Amygdala (tissue), 56 donors: ENCODE measurements around the gene PLCXD3.

Experiments
- DNase-seq, 56 donors: peaks; one replicate each; lab custom pipeline; 2025; lab: John Stamatoyannopoulos, UW

Gene PLCXD3

DNA sequence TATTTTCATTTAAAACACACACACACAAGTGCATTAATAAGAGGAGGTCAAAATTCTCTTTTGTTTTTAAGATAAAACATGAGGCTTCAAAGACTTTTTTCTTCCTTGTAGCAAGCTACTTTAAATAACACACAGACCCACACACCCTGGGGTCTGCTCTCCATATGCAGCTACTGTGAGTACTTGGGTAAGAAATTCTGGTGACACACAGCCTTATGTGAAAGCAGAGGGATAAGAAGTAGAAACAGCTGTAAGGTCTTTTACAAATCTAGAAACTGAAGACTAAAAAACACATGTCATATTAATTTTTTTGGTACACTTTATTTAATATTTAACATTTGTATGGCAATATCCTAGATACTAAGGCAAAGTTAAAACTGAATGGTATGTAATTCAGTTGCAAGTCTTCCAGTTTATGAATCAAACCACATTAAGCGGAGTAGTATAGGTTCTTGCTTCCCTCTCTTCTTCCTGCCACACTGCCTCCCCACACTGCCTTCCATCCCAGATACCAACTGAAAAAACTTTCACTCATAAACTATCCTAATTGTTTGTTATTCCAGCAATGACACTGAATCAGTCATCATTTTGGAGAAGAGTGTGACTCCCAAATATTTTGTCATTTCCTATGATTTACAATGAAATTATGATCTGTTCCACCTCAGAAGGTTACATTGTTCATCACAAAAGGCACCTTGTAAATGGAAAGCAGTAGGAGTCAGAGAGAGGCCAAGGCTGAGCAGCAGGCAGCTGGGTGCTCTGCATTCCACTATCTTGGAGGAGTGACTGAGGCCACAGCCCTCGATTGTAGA is 92.0 kb downstream of the PLCXD3 start:
- DNase-seq = no peak

DNA sequence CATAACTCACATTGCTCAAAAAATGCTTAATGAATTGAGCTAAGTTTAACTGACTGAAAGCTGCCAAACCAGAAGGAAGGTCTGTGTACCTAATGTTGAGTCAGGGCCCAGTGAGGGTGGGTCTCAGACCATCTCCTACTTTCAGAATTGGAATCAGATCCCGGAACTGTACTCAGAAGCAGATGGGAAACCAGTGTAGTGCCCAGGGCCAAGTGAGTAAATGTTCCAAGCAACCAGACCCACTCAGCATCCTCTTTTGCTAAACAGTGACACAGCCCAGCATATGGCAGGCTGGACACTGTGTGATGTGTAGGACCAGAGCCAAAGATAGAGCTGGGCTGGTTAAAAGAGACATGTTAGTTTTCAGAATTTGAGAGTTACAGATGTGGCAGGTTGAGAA is 94.1 kb downstream of the PLCXD3 start:
- DNase-seq = no peak

DNA sequence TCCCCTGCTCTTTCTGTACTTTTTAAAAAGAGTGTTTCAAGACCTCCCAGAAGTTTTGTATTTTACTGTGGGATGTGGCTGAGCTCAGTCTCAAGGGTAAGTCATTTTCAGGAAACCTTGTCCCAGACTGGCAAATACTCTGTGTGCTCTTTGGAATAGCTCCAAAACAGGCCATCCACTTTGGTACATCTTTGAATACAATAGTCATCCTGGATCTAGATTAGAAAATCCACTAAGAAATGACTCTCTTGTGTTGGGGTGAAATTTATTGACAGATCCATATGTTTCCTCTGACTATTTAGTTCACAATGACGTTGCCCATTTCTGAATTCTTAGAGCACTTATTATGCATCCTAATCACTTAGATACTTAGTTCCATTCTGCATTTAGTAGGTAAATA is 95.2 kb downstream of the PLCXD3 start:
- no peak for DNase-seq

DNA sequence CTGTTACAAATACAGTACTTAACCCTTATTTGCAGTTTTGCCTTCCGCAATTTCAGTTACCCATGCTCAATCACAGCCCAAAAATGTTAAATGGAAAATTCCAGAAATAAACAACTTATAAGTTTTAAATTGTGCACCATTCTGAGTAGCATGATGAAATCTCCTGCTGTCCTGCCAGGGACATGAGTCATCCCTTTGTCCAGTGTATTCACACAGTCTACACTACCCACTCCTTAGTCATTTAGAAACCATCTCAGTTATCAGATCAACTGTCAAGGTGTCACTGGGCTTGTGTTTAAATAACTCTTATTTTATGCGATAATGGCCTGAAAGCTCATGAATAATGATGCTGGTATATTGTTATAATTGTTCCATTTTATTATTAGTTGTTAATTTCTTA is 95.8 kb downstream of the PLCXD3 start:
- DNase-seq = no peak

DNA sequence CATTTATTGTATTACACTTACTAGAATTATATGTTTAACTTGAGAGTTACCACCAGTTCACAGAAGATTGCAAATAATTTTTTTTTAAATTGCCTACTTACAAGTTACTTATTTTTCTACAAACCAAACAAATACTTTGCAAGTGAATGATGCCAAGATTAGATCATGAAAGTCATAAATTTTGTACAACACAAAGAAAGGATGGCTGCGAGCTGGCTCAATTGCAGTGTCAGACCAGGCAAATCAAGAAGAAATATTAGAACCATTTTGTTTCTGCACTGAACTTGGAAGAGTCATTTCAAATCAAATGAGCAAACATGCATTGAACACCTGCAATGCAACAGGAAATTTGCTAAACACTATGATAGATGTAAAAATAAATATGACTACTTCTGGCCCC is 97.3 kb downstream of the PLCXD3 start:
- no peak for DNase-seq

DNA sequence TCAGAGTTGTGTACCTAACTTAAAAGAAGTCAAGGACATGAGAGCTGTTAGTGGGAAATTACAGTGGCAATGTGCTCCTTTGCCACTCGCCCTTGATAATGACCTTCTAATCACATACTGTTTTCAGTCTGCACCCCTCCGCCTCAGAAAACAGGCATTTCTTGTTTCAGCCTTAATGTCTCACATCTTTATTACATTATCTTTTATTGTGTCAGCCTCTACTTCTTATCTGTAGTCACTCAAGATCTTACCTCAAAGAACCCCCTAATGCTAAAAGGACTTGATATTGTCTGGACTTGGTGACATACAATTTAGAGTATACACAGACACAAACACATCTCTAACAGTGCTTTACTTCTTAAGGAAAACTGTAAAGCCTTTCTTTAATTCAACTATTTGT is 97.9 kb downstream of the PLCXD3 start:
- DNase-seq = no peak

DNA sequence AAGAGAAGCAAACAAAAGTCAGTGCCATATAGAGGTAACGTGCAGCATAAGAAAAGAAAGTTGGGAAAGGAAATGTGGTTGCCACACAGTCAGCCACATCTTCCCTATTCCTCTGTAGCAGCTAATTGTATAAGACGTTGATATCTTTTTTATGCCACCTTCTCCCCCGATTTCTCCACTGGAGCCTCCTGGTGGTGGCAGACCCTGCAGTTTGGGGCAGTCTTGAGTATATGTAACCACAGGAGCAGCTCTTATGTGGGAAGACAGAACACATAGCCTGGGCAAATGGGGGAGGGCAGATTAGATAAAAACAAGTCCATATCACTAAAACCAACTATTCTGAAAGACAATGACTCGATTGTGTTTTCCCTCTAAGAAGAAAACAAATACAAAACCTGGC is 99.7 kb downstream of the PLCXD3 start:
- DNase-seq = no peak

DNA sequence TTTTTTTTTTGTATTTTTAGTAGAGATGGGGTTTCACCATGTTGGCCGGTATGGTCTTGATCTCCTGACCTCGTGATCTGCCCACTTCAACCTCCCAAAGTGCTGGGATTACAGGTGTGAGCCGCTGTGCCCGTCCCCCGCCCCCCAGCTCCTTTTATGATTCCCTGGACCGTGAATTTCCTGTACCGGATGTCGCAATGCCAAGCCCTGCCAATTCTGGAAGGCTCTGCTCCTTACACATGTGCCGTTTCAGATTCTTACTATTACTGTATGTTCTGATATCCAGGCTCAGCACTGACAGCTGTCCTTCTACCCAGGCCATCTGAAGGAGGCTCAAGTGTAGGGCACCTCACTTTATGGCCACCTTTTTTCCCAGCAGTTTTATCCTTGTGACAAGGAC is 100.1 kb downstream of the PLCXD3 start:
- no peak for DNase-seq

DNA sequence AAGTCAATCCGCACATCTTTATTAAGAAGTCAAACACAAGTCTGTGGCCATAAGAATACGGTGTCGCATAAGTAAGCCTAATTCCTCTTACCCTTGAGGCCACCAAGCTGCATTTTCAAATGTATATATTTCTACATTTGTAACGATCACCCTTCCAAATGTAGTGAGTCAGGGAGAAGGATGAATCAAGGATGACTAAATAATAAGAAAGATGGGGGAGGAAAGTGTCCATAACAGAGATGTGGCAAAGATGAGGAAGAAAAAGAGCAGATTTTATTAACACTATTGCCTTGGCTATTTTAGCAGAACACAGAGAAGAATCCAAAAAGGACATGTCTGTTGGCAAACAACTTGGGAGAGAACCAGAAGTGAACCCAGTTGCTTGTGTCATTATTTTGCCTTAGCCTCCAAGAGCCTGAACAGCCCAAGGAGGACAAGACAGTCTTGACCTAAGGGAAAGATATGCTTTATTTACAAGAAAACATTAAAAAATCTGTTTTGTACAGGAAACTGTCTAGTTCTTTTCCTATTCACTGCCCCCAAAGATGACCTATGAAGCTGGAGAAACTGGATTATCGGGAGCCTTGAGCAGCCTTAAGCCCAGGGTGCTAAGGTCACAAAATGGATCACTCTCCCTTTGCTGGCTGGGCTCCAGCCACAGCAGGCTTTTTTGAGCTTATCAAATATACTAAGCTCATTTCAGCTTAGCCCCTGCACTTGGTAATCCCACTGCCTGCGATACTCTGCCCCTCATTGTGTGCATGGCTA is 101.5 kb downstream of the PLCXD3 start:
- DNase-seq = no peak

DNA sequence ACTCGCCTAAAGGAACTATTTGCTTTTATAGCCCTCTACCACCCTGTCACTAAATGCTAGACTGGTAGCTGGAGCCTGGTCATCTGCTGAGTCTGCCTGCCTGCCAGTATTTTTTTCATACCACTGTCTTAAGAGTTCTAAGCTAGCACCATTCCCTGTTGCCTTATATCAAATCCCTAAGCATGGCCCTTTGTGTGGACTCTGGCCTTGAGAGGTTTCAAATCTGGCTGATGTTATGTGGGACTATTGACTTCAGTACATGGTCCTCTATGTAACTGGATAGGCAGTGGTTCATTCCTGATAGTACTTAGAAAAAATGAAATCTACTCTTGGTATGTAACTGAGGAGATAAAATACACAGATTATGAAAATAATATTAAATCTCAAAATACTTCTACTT is 103.5 kb downstream of the PLCXD3 start:
- no peak for DNase-seq

DNA sequence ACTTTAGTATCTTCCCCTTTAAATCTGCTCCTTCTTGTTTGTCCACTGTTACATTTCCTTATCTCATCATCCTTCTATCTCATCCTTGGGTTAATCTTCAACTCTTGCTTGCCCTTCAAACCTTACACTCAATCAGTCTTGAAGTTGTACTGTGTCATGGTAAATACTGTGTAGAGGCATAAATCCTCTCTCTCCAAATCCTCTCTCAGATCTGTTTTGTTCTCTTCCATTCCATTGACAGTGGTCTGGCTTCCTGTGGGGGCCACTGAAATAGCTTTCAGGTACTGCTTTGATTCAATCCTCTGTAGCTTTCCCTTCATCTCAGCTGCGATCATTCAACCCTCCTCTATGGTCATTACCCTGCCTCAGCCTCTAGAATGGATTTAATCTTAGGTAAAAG is 104.0 kb downstream of the PLCXD3 start:
- no peak for DNase-seq

DNA sequence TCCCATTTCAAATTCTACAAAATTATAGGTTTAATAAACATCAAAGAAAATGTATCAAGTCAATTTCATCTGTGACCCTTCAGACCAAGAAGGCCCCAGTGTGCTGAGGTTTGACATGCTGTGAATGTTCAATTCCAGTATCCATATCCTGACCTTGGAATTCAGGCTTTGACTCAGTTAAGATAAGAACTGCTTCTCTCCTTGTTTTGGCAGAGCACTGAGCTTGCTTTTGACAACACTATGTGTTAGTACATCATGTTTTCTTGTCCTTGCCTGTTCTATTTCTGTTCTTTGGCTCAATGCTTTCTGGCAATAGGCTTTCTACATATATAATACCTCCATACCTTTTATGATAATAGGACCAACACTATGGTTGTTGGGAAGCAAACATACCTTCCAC is 105.6 kb downstream of the PLCXD3 start:
- no peak for DNase-seq

DNA sequence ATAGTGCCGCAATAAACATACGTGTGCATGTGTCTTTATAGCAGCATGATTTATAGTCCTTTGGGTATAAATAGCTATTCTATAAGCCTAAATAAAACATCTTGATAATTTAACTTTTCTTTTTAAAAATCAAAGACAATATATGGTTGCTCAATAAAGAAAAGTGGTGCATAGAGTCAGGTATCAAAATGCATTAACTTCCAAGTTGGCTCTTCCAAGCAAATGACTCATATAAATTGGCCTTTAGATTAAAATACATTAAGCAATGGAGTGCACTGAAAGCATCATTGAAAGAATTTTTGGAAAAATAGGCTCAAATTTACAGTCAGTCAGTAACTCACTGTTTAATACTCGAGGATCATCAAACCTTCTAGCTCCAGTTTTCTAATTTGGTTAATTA is 106.6 kb downstream of the PLCXD3 start:
- no peak for DNase-seq

DNA sequence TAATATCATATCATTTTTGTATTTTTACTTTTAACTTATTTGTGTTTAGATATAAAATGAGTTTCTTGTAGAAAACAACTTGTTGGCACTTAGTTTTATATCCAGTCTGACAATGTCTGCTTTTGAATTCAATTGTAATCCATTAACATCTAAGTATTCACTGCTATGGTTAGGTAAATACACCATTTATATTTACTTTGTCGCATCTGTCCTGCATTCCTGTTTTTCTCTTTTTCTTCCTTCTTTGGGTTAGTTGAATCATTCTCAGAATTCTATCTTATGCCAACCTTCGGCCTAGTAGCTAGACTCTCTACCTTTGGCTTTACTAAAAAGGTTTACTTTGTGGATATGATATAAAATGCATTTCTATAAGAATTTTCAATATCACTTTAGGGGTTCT is 107.6 kb downstream of the PLCXD3 start:
- no peak for DNase-seq

DNA sequence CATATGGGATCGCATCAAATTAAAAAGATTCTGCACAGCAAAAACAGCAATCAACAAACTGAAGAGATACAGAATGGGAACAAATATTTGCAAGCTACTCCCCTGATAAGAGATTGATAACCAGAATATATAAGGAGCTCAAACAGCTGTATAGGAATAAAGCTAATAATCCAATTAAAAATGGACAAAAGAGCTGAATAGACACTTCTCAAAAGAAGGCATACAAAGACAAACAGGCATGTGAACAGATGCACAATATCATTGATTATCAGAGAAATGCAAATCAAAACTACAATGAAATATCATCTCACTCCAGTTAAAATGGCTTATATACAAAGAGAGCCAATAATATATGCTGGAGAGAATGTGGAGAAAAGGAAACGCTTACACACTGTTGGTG is 110.6 kb downstream of the PLCXD3 start:
- DNase-seq = no peak

DNA sequence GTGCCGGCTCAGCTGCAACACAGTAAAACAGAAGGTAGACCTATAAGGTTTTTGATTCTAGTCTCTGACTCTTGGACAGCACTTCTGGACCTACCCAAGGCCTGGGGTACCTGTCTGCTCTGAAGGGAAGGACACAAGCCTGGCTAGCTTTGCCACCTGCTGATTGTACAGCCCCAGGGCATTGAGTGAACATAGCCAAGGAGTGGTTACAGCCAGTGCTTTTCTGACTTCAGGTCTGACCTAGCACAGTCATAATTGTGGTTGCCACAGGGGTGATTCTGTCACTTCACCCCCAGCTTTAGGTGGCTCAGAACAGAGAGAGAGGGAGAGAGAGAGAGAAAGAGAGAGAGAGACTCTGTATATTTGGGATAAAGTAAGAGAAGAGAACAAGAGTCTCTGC is 118.4 kb downstream of the PLCXD3 start:
- no peak for DNase-seq

DNA sequence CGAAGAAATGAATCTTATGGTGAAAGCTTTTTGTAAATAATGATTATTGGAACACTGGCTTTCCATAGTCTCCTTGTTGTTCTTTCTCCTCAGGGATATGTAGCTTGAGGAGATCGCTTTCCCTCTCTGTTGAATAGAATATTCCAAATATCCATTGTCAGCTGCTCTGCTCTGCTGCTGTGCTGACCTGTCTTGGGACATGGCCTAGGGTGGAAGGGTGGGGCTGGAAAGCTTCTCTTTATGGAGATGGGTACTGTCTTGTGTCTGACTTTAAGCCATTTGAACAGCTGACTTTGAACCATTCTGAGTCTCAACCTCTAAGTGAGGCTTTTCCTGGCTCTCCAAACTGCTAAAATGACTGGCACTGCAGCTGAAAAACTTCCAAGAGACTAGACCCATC is 135.8 kb downstream of the PLCXD3 start:
- no peak for DNase-seq

DNA sequence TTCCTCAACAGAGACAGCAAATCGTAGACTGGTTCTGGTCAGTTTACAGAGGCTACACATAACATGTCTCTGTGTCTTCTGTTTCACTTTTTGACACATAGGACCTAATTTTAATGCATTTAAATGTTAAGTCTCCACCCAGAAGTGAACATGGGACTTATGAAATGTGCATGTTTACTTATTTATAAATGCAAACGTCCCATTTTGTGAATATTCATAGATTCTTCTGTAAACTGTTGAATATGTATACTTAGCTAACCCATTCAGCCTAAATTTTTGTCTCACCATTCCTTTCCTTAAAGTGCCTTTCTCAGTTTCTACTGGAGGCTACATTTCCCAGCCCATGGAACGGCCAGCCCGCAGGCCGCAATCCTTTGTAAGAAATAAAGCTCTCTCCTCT is 137.2 kb downstream of the PLCXD3 start:
- no peak for DNase-seq

DNA sequence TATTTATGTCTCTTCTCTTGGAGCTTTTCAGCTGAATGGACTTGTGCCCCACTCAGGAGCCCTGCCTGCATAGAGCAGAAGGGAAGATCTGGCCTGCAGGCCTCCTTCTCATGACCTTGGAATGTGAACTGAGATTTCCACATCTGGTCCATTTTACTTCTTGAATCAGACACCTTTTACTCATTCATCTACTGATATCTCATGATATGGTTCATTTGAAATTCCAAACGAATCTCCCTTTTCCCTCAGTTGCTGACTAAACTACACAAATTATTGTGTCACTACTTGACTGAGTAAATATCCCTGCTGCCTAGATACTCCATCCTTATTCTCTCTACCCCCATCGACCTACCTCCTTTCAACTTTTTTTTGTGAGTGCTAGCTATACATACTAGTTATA is 138.7 kb downstream of the PLCXD3 start:
- DNase-seq = no peak

DNA sequence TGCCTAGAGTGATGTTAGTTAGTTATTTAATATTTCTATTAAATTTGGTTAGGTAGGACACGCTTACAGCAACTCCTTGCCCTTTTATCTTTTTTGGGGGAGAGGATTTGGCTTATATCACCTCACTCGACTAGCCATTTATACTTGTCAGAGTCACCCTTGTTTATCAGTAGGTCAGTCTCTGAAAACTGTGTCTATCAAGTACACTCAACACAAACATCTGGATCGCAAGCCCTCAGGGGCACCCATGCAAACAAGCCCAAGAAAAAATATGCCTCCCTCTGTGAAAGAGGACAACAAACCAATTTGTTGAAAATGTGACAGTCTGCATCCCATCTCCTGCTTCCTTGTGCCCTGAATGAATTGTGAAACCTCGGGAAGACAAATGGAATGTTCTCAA is 139.9 kb downstream of the PLCXD3 start:
- DNase-seq = no peak

DNA sequence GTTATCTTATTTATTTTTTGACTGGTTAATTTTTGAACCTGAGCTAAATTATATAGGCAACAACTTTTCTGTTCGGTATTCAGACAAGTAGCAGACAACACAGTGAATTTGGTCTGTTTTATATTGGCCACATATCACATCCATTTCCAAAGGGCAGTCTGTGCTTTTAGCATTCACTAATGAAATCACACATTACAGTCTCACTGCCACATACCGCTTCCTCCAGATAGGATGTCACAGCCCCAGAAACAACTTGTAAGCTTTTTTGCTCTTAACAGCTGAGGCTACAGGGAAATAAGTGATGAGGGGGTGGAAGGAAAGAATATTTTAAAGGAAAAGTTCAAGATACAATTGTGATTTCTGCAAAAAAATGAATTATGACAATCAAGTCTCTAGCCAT is 140.6 kb downstream of the PLCXD3 start:
- DNase-seq = no peak

DNA sequence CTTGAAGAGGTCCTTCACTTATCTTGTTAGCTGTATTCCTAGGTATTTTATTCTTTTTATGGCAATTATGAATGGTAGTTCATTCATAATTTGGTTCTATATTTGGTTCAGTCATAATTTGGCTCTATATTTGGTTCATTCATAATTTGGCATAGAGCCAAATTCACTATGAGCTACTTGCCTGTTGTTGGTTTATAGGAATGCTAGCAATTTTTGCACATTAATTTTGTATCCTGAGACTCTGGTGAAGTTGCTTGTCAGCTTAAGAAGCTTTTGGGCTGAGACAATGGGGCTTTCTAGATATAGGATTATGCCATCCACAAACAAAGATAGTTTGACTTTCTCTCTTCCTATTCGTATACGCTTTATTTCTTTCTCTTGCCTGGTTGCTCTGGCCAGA is 142.2 kb downstream of the PLCXD3 start:
- no peak for DNase-seq
